ENCODE results near the gene LILRB4.

GRCh38 chr19:54668353-54668752 lies 5.6 kb downstream of the LILRB4 start:
- TF ChIP-seq CTCF (conservative IDR thresholded peaks at IDR 0.05; ENCODE audit: low read depth, low read length) (no peak), EZH2 (IDR thresholded peaks at IDR 0.05; ENCODE audit: borderline replicate concordance, low read depth, low read length, poor library complexity, severe bottlenecking) (no peak)

All from A673 (cell line).